GM12891 (cell line): ENCODE data around the gene PIK3R5.
A peak's percentile ranks its signal among the peaks of the same experiment; 100 is the strongest.

ENCODE experiments used
- DNase-seq: peaks from one replicate; pipeline ENCODE4 v3.0.0; 2011; ENCODE audit warnings: low spot score; ENCODE audit not compliant: insufficient read length
- FAIRE-seq: peaks from 2 replicates; lab custom pipeline; 2011; peaks lifted over from hg19 to GRCh38; lab: Jason Lieb, UNC
- PAX5 ChIP-seq: IDR thresholded peaks from 2 replicates; pipeline ENCODE4 v1.6.1; 2011; ENCODE audit warnings: low read length, moderate library complexity, mild to moderate bottlenecking; ENCODE audit not compliant: insufficient read depth, severe bottlenecking
- POLR2A ChIP-seq: IDR thresholded peaks from 2 replicates; pipeline ENCODE4 v1.6.1; 2011; ENCODE audit warnings: low read depth, low read length, control low read depth
- POLR2AphosphoS5 ChIP-seq: IDR thresholded peaks from 2 replicates; pipeline ENCODE4 v1.6.1; 2011; ENCODE audit warnings: low read depth, low read length, control low read depth
- POU2F2 ChIP-seq: IDR thresholded peaks from 2 replicates; pipeline ENCODE4 v1.6.1; 2011; ENCODE audit warnings: low read depth, mild to moderate bottlenecking, control low read depth, low read length, moderate library complexity
- SPI1 ChIP-seq: IDR thresholded peaks from 2 replicates; pipeline ENCODE4 v1.6.1; 2011; ENCODE audit warnings: low read depth, low read length, control low read depth
- TAF1 ChIP-seq: IDR thresholded peaks from 2 replicates; pipeline ENCODE4 v1.6.1; 2011; ENCODE audit warnings: low read depth, low read length, control low read depth

PIK3R5 gene

GRCh38 chr17:8868092-8868491 lies 97.4 kb downstream of the PIK3R5 start:
- FAIRE-seq (no peak), DNase-seq (no peak)
- TF ChIP-seq POLR2AphosphoS5 (no peak), POLR2A (no peak), PAX5 (no peak), POU2F2 (no peak), SPI1 (no peak), TAF1 (no peak)

- TF ChIP-seq POU2F2: no peak
- 0 out of 2 replicates have a peak, but pooled peaks have one; percentile 3 for TF ChIP-seq SPI1
- TF ChIP-seq POLR2AphosphoS5: peak; percentile 76
- TF ChIP-seq PAX5: no peak
- TF ChIP-seq POLR2A: peak; percentile 71; the same call in 1 of the 2 replicates
- TF ChIP-seq TAF1: peak; percentile 69
- no peak for DNase-seq
- peak; percentile 96 for FAIRE-seq
These were observed 98.0 kb downstream of the PIK3R5 start, which contains the start of gene PIK3R6 for GRCh38 chr17:8867361-8867981. TSS of gene PIK3R6 (minus strand) at chr17:8867674. CDS start at chr17:8849794, 17,880 bp downstream.

GRCh38 chr17:8865811-8866210 lies 99.7 kb downstream of the PIK3R5 start:
- no peak for DNase-seq
- TF ChIP-seq PAX5 (no peak), POLR2AphosphoS5 (no peak), POLR2A (no peak), POU2F2 (no peak), TAF1 (no peak), SPI1 (no peak)

GRCh38 chr17:8865385-8865784 lies 100.1 kb downstream of the PIK3R5 start:
- no peak for TF ChIP-seq PAX5
- no peak for TF ChIP-seq SPI1
- TF ChIP-seq POU2F2: no peak
- no peak for TF ChIP-seq POLR2AphosphoS5
- TF ChIP-seq POLR2A: no peak
- TF ChIP-seq TAF1: no peak
- DNase-seq (no peak), FAIRE-seq (no peak)

More at GRCh38 chr17:8865811-8866210, 99.7 kb downstream of the PIK3R5 start:
- peak; percentile 68 for FAIRE-seq

GRCh38 chr17:8862213-8863056 lies 103.1 kb downstream of the PIK3R5 start:
- DNase-seq (no peak), FAIRE-seq (peak; percentile 80)

GRCh38 chr17:8861495-8862181 lies 103.9 kb downstream of the PIK3R5 start:
- DNase-seq (no peak), FAIRE-seq (no peak)
- TF ChIP-seq TAF1: no peak

More at GRCh38 chr17:8862213-8863056, 103.1 kb downstream of the PIK3R5 start:
- TF ChIP-seq POLR2A (no peak), POU2F2 (no peak), POLR2AphosphoS5 (no peak), SPI1 (no peak), PAX5 (no peak), TAF1 (no peak)

GRCh38 chr17:8859804-8860430 lies 105.6 kb downstream of the PIK3R5 start:
- DNase-seq (no peak), FAIRE-seq (peak; percentile 9)
- TF ChIP-seq POLR2AphosphoS5: no peak
- no peak for TF ChIP-seq PAX5
- no peak for TF ChIP-seq POU2F2
- no peak for TF ChIP-seq POLR2A
- no peak for TF ChIP-seq TAF1
- no peak for TF ChIP-seq SPI1

GRCh38 chr17:8859027-8859803 lies 106.3 kb downstream of the PIK3R5 start:
- peak; percentile 93 for FAIRE-seq
- DNase-seq: no peak
- TF ChIP-seq POLR2A (no peak; the same call in 1 of the 2 replicates), POLR2AphosphoS5 (peak; percentile 68; the same call in 1 of the 2 replicates), TAF1 (0 out of 2 replicates have a peak, but pooled peaks have one; percentile 20), SPI1 (no peak), PAX5 (no peak), POU2F2 (peak; percentile 29; the same call in 1 of the 2 replicates)
